HS-5 (cell line): ENCODE measurements around the gene IPP.
"Not testable (repeated sequence)": the region's sequence is repeated elsewhere in the genome, so short reads cannot be mapped to it uniquely, and the experiment has no call there.

Experiments
- DNase-seq: peaks from one replicate; pipeline ENCODE4 v3.0.0-alpha.2; 2012; ENCODE audit warnings: low read depth

Gene IPP

GRCh38 chr1:45684402-45684801 is 66.1 kb downstream of the IPP start:
- no peak for DNase-seq

GRCh38 chr1:45682942-45683341 is 67.5 kb downstream of the IPP start:
- DNase-seq, result no peak

- DNase-seq, result no peak
These were observed 71.3 kb downstream of the IPP start for GRCh38 chr1:45679123-45679522.

GRCh38 chr1:45678489-45678888 is 72.0 kb downstream of the IPP start:
- DNase-seq, result no peak

- DNase-seq, result no peak
These were observed 72.7 kb downstream of the IPP start for GRCh38 chr1:45677751-45678245.

- DNase-seq, result not testable (repeated sequence)
These were observed 73.9 kb downstream of the IPP start for GRCh38 chr1:45676553-45676952.

GRCh38 chr1:45674478-45674877 is 76.0 kb downstream of the IPP start:
- DNase-seq, result no peak

- no peak for DNase-seq
These were observed 76.5 kb downstream of the IPP start for GRCh38 chr1:45673956-45674355.

GRCh38 chr1:45669859-45670655 is 80.4 kb downstream of the IPP start:
- DNase-seq, result no peak

- no peak for DNase-seq
These were observed 81.1 kb downstream of the IPP start for GRCh38 chr1:45669379-45669778.

- no peak for DNase-seq
These were observed 81.9 kb downstream of the IPP start for GRCh38 chr1:45668526-45668925.

GRCh38 chr1:45667321-45668111 is 82.9 kb downstream of the IPP start:
- DNase-seq, result no peak

- no peak for DNase-seq
These were observed 83.6 kb downstream of the IPP start for GRCh38 chr1:45666836-45667235.

- DNase-seq, result no peak
These were observed 90.1 kb downstream of the IPP start for GRCh38 chr1:45660336-45660735.

- no peak for DNase-seq
These were observed 91.2 kb downstream of the IPP start for GRCh38 chr1:45659222-45659621.

GRCh38 chr1:45658171-45658570 is 92.3 kb downstream of the IPP start:
- DNase-seq, result no peak

- no peak for DNase-seq
These were observed 93.8 kb downstream of the IPP start for GRCh38 chr1:45656573-45657226.

GRCh38 chr1:45654540-45655280 is 95.7 kb downstream of the IPP start:
- no peak for DNase-seq
